ENCODE results near the gene JADE2.
"Not testable (repeated sequence)": the region's sequence is repeated elsewhere in the genome, so short reads cannot be mapped to it uniquely, and the experiment has no call there.

JADE2 gene

GRCh38 chr5:134524826-134525682 lies at the start of gene JADE2:
JADE2 (plus strand) TSS chr5:134525670; CDS start chr5:134535858, 10,188 bp downstream.
- in situ Hi-C loops (cut with HindIII; ENCODE audit: low pct_ligation_motif_present, low pct_unique_long_range_greater_than_20kb, low sequenced_read_pairs) = no loop called here
- DNase-seq = peak; percentile 77

GRCh38 chr5:134477462-134478245 lies 47.8 kb upstream of the JADE2 start:
- in situ Hi-C loops (cut with HindIII; ENCODE audit: low pct_ligation_motif_present, low pct_unique_long_range_greater_than_20kb, low sequenced_read_pairs) = no loop called here
- DNase-seq = no peak

- in situ Hi-C loops (cut with HindIII; ENCODE audit: low pct_ligation_motif_present, low pct_unique_long_range_greater_than_20kb, low sequenced_read_pairs) = no loop called here
- no peak for DNase-seq
Measured at GRCh38 chr5:134479839-134480238, 45.6 kb upstream of the JADE2 start.

GRCh38 chr5:134489227-134489944 lies 36.1 kb upstream of the JADE2 start:
- DNase-seq = no peak
- in situ Hi-C loops (cut with HindIII; ENCODE audit: low pct_ligation_motif_present, low pct_unique_long_range_greater_than_20kb, low sequenced_read_pairs) = no loop called here

- in situ Hi-C loops (cut with HindIII; ENCODE audit: low pct_ligation_motif_present, low pct_unique_long_range_greater_than_20kb, low sequenced_read_pairs) = no loop called here
- DNase-seq = no peak
Measured at GRCh38 chr5:134490255-134490924, 35.1 kb upstream of the JADE2 start.

GRCh38 chr5:134490925-134491271 lies 34.6 kb upstream of the JADE2 start:
- in situ Hi-C loops (cut with HindIII; ENCODE audit: low pct_ligation_motif_present, low pct_unique_long_range_greater_than_20kb, low sequenced_read_pairs) = no loop called here
- DNase-seq = no peak

- no peak for DNase-seq
- in situ Hi-C loops (cut with HindIII; ENCODE audit: low pct_ligation_motif_present, low pct_unique_long_range_greater_than_20kb, low sequenced_read_pairs) = no loop called here
Measured at GRCh38 chr5:134491841-134492442, 33.5 kb upstream of the JADE2 start.

GRCh38 chr5:134492568-134492967 lies 32.9 kb upstream of the JADE2 start:
- DNase-seq = no peak
- in situ Hi-C loops (cut with HindIII; ENCODE audit: low pct_ligation_motif_present, low pct_unique_long_range_greater_than_20kb, low sequenced_read_pairs) = no loop called here

- DNase-seq = no peak
- in situ Hi-C loops (cut with HindIII; ENCODE audit: low pct_ligation_motif_present, low pct_unique_long_range_greater_than_20kb, low sequenced_read_pairs) = no loop called here
Measured at GRCh38 chr5:134493461-134494055, 31.9 kb upstream of the JADE2 start.

- in situ Hi-C loops (cut with HindIII; ENCODE audit: low pct_ligation_motif_present, low pct_unique_long_range_greater_than_20kb, low sequenced_read_pairs) = no loop called here
- no peak for DNase-seq
Measured at GRCh38 chr5:134494780-134495179, 30.7 kb upstream of the JADE2 start.

GRCh38 chr5:134499905-134500304 lies 25.6 kb upstream of the JADE2 start:
- DNase-seq; in situ Hi-C loops (cut with HindIII; ENCODE audit: low pct_ligation_motif_present, low pct_unique_long_range_greater_than_20kb, low sequenced_read_pairs): not testable (repeated sequence)

GRCh38 chr5:134500699-134501430 lies 24.6 kb upstream of the JADE2 start:
- DNase-seq = no peak
- in situ Hi-C loops (cut with HindIII; ENCODE audit: low pct_ligation_motif_present, low pct_unique_long_range_greater_than_20kb, low sequenced_read_pairs) = no loop called here

GRCh38 chr5:134502259-134502658 lies 23.2 kb upstream of the JADE2 start:
- in situ Hi-C loops (cut with HindIII; ENCODE audit: low pct_ligation_motif_present, low pct_unique_long_range_greater_than_20kb, low sequenced_read_pairs) = no loop called here
- no peak for DNase-seq

- in situ Hi-C loops (cut with HindIII; ENCODE audit: low pct_ligation_motif_present, low pct_unique_long_range_greater_than_20kb, low sequenced_read_pairs) = no loop called here
- peak; percentile 97 for DNase-seq
Measured at GRCh38 chr5:134503088-134503936, 22.2 kb upstream of the JADE2 start.

GRCh38 chr5:134503937-134504437 lies 21.5 kb upstream of the JADE2 start:
- DNase-seq = no peak
- in situ Hi-C loops (cut with HindIII; ENCODE audit: low pct_ligation_motif_present, low pct_unique_long_range_greater_than_20kb, low sequenced_read_pairs) = no loop called here

- DNase-seq = no peak
- in situ Hi-C loops (cut with HindIII; ENCODE audit: low pct_ligation_motif_present, low pct_unique_long_range_greater_than_20kb, low sequenced_read_pairs) = no loop called here
Measured at GRCh38 chr5:134504629-134505300, 20.7 kb upstream of the JADE2 start.
